AG04449 (cell line): ENCODE results near the gene DHX9.

Experiments
- CTCF ChIA-PET: fragments of 350-600 bp; formaldehyde crosslinking; extraction: SDS; loops from one replicate; lab custom pipeline; 2021; ENCODE audit warnings: antibody characterized with exemption; lab: Yijun Ruan, JAX
- POLR2A ChIA-PET: fragments of 400-600, 350-600 bp; formaldehyde crosslinking; extraction: SDS; loops from one replicate; lab custom pipeline; 2020; ENCODE audit warnings: antibody characterized with exemption, inconsistent platforms; lab: Yijun Ruan, JAX
- DNase-seq: peaks from one replicate; pipeline ENCODE4 v3.0.0-alpha.2; 2010; ENCODE audit warnings: low read depth, low spot score
- H3K4me3 ChIP-seq: 2 replicates; pipeline ENCODE4 v1.5.1; 2011; ENCODE audit warnings: low read depth, mild to moderate bottlenecking, control low read depth, low read length
- TF ChIP-seq, protein P1 (sequence below): IDR thresholded peaks from one replicate; pipeline ENCODE4 v1.5.1; 2011; ENCODE audit warnings: mild to moderate bottlenecking, moderate library complexity, low read length, control low read depth, inconsistent platforms; ENCODE audit not compliant: insufficient read depth; ENCODE audit errors: missing control alignments

The DHX9 gene

DNA sequence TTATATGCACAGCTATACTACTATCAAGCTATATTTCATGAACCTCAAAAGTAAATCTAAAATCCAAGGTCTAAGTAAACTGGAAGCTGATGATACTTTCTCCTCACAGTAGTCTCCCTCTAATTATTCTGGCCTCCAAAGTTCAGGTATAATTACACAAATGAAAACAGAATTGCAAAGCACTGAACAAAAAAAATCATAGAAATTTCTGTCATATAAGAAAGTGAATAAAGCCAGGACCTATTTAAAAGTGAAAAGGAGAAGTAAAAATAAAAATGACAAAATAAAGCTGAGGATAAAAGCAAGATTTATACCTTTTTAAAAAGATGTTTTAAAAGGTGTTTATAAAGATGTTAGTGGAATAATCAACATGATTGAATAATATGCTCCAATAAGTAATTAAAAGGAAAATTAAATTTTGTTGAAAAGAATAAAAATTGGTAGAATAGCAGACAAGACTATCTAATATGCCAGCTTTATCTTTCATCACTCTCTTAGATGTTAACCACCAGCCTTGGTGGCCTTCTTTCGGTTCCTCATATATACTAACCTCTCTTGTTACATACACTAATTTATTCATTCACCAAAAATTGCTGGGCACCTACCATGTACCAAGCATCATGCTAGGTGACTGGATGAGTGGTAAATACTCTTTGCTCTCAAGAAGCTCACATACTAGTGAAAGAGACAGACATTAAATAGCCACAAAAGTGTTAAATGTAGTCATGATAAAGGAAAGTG is 88.7 kb downstream of the DHX9 start:
- CTCF ChIA-PET: interaction anchor here (0.6 to 1.3 kb wide), 2 partner anchors 23 to 307 kb away, joined by 3 read pairs; no protein-coding TSS in a partner anchor
- no peak for DNase-seq

DNA sequence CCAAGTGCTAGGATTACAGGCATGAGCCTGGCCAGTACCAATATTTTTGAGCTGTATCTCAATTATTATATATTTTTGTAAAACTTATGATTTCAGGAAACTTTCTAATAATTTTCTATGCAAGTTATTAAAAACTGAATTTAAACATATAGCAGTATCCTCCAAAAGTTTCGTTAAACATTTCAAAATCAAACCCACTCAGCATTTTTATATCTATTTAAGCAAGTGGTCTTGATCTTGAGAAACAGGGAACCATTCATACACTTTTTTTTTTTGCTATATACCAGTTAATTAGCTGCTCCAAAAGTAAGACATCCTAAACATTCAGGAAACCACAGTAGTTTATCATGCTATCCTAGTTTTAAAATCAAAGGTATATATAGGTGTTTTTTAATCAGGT is 91.8 kb downstream of the DHX9 start:
- POLR2A ChIA-PET: no interaction called here
- CTCF ChIA-PET: no interaction called here
- no peak for DNase-seq
- H3K4me3 ChIP-seq: no peak overlapping the region
- TF ChIP-seq, protein P1, sequence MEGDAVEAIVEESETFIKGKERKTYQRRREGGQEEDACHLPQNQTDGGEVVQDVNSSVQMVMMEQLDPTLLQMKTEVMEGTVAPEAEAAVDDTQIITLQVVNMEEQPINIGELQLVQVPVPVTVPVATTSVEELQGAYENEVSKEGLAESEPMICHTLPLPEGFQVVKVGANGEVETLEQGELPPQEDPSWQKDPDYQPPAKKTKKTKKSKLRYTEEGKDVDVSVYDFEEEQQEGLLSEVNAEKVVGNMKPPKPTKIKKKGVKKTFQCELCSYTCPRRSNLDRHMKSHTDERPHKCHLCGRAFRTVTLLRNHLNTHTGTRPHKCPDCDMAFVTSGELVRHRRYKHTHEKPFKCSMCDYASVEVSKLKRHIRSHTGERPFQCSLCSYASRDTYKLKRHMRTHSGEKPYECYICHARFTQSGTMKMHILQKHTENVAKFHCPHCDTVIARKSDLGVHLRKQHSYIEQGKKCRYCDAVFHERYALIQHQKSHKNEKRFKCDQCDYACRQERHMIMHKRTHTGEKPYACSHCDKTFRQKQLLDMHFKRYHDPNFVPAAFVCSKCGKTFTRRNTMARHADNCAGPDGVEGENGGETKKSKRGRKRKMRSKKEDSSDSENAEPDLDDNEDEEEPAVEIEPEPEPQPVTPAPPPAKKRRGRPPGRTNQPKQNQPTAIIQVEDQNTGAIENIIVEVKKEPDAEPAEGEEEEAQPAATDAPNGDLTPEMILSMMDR: no peak

More for the DNA sequence above, 88.7 kb downstream of the DHX9 start:
- H3K4me3 ChIP-seq: no peak overlapping the region
- POLR2A ChIA-PET: no interaction called here
- TF ChIP-seq, protein P1: no peak

DNA sequence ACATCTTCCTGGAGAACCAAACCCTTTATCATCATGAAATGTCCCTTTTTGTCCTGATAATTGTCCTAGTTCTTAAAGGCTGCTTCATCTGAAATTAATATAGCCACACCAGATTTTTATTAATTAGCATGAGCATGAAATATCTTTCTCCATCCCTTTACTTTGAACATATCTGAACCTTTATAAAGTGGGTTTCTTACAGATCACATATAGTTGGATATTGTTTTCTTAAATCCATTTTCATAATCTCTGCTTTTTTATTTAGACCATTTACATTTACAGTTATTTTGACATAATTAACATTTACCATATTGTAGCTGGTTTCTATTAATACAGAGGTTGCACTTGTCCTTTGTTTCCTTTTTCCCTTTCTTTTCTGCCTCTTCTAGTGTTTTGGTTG is 96.6 kb downstream of the DHX9 start:
- no peak for DNase-seq
- ChIA-PET POLR2A (no interaction called here), CTCF (no interaction called here)
- TF ChIP-seq, protein P1: no peak
- no peak overlapping the region for H3K4me3 ChIP-seq
